K562 (cell line): ENCODE data around the gene FSTL4. TPM values are rescaled to one million over a fixed set of nuclear protein-coding genes. Genes with fewer than 3 reads are reported as not detected.

Experiments
- ATAC-seq: fragments of 200-7000 bp; cut with Tn5 transposase; 3 replicates; pipeline ENCODE4 v1.9.1; 2020; ENCODE audit warnings: moderate library complexity
- BruUV-seq: library from RNA; stranded (reverse); fragments of 400-500 nt; replicated peaks from 2 replicates; lab custom pipeline; 2021; lab: Mats Ljungman, UMichigan
- CTCF ChIA-PET: fragments of 300-600 bp; formaldehyde crosslinking; extraction: SDS; loops from one replicate; lab custom pipeline; 2021; ENCODE audit warnings: low intra/inter-chr PET ratio; lab: Yijun Ruan, JAX
- POLR2A ChIA-PET: fragments of 300-600, 350-650 bp; sonication (Branson Sonifier 250); formaldehyde crosslinking; extraction: SDS; loops from one replicate; lab custom pipeline; 2021; ENCODE audit warnings: antibody characterized with exemption, inconsistent platforms; lab: Yijun Ruan, JAX
- DNase-seq, 4 experiments: peaks; one replicate each; pipeline versions ENCODE4 v3.0.0 to v3.0.0-alpha.2; 2011 to 2018; ENCODE audit warnings: low spot score in 3 of 4, mixed read lengths in 3 of 4; ENCODE audit errors: extremely low read depth in 1 of 4
- FAIRE-seq: peaks from 2 replicates; lab custom pipeline; 2011; peaks lifted over from hg19 to GRCh38; lab: Jason Lieb, UNC
- H2AFZ ChIP-seq: 2 replicates; pipeline ENCODE4 v1.6.0; 2011; ENCODE audit warnings: low read depth, low read length, control low read depth, inconsistent platforms
- H3K27ac ChIP-seq: fragments of 200-600 bp; 3 replicates; pipeline ENCODE4 v1.8.0; 2011; ENCODE audit warnings: low read depth, mild to moderate bottlenecking, control low read depth, inconsistent platforms, low read length, moderate library complexity, mixed read lengths; ENCODE audit errors: extremely low read depth
- H3K27me3 ChIP-seq, 2 experiments: fragments of 300-600 bp in 1 of 2; 2 replicates in 1 of 2; 3 replicates in 1 of 2; pipeline versions ENCODE4 v1.6.0 to v1.8.0; 2011; ENCODE audit warnings: inconsistent platforms in 2 of 2, low read length in 2 of 2, mild to moderate bottlenecking in 1 of 2, mixed read lengths in 1 of 2, moderate library complexity in 1 of 2; ENCODE audit not compliant: control insufficient read depth in 2 of 2, insufficient read depth in 2 of 2
- H3K36me3 ChIP-seq: fragments of 300-600 bp; 3 replicates; pipeline ENCODE4 v1.8.0; 2011; ENCODE audit warnings: mild to moderate bottlenecking, low read length, inconsistent platforms; ENCODE audit not compliant: control insufficient read depth, insufficient read depth
- H3K4me1 ChIP-seq, 2 experiments: fragments of 200-600 bp in 1 of 2; replicated peaks in 1 of 2; 2 replicates in 1 of 2; 3 replicates in 1 of 2; pipeline versions ENCODE4 v1.5.1 to v1.8.0; 2011; ENCODE audit warnings: inconsistent platforms in 2 of 2, low read length in 2 of 2, mild to moderate bottlenecking in 1 of 2, mixed read lengths in 1 of 2, moderate library complexity in 1 of 2; ENCODE audit not compliant: control insufficient read depth in 2 of 2, insufficient read depth in 2 of 2
- H3K4me2 ChIP-seq: 2 replicates; pipeline ENCODE4 v1.6.1; 2011; ENCODE audit warnings: low read length, control low read depth, inconsistent platforms, mixed read lengths; ENCODE audit not compliant: insufficient read depth
- H3K4me3 ChIP-seq: fragments of 200-600 bp; sonication (generic), shearing (Covaris generic); 2 replicates; pipeline ENCODE4 v1.5.1; 2016; ENCODE audit warnings: control low read depth, inconsistent platforms
- H3K79me2 ChIP-seq: fragments of 200-600 bp; 3 replicates; pipeline ENCODE4 v1.8.0; 2011; ENCODE audit warnings: low read length, inconsistent platforms; ENCODE audit not compliant: control insufficient read depth, insufficient read depth
- H3K9ac ChIP-seq, 2 experiments: 2 replicates each; pipeline versions ENCODE4 v1.6.0 to v1.6.1; 2011; ENCODE audit warnings: low read depth in 2 of 2, low read length in 2 of 2, control low read depth in 1 of 2, inconsistent platforms in 1 of 2, mild to moderate bottlenecking in 1 of 2, mixed read lengths in 1 of 2; ENCODE audit not compliant: insufficient read depth in 1 of 2
- H3K9me1 ChIP-seq: one replicate; pipeline ENCODE4 v1.6.0; 2011; ENCODE audit warnings: inconsistent platforms, mild to moderate bottlenecking, low read length, moderate library complexity; ENCODE audit not compliant: control insufficient read depth, insufficient read depth
- H3K9me3 ChIP-seq: replicated peaks from 2 replicates; pipeline ENCODE4 v1.5.1; 2011; ENCODE audit warnings: low read depth, low read length, inconsistent platforms; ENCODE audit not compliant: control insufficient read depth, insufficient read depth
- H4K20me1 ChIP-seq: replicated peaks from 2 replicates; pipeline ENCODE4 v1.6.1; 2011; ENCODE audit warnings: low read length, inconsistent platforms, mixed read lengths; ENCODE audit not compliant: control insufficient read depth, insufficient read depth
- ERF ChIP-seq: fragments of 450-650 bp; formaldehyde crosslinking; IDR thresholded peaks from 2 replicates; pipeline ENCODE4 v1.4.0; 2020; ENCODE audit warnings: mild to moderate bottlenecking, mixed read lengths
- HDAC1 ChIP-seq, 2 experiments: fragments of 450-650 bp; IDR thresholded peaks; 2 replicates each; pipeline ENCODE4 v1.6.1; 2016 to 2017; ENCODE audit warnings: inconsistent platforms in 1 of 2, mild to moderate bottlenecking in 1 of 2, moderate library complexity in 1 of 2
- KLF1 ChIP-seq: fragments of 450-650 bp; IDR thresholded peaks from 2 replicates; pipeline ENCODE4 v1.6.1; 2016; ENCODE audit warnings: missing genetic modification characterization, missing compliant biosample characterization
- NCOA2 ChIP-seq, 2 experiments: fragments of 450-650 bp; IDR thresholded peaks; 2 replicates each; pipeline ENCODE4 v1.6.1; 2018; ENCODE audit warnings: mild to moderate bottlenecking in 2 of 2, moderate library complexity in 1 of 2; ENCODE audit not compliant: partially characterized antibody in 2 of 2
- ZNF146 ChIP-seq: IDR thresholded peaks from one replicate; pipeline ENCODE4 v1.6.1; 2018; ENCODE audit warnings: missing compliant biosample characterization; ENCODE audit not compliant: unreplicated experiment
- ZNF354B ChIP-seq: fragments of 250-450 bp; sonication (Bioruptor Pico); IDR thresholded peaks from 2 replicates; pipeline ENCODE4 v1.4.0; 2020
- ZNF740 ChIP-seq, 3 experiments: fragments of 200-800 bp in 1 of 3; sonication (Bioruptor generic) in 1 of 3; sonication (generic) in 1 of 3; formaldehyde crosslinking in 1 of 3; IDR thresholded peaks; 2 replicates each; pipeline versions ENCODE4 v1.6.1 to v1.8.0; 2016 to 2022; ENCODE audit warnings: mild to moderate bottlenecking in 2 of 3, missing compliant biosample characterization in 2 of 3, missing genetic modification characterization in 2 of 3, missing genetic modification reagents in 1 of 3
- WGBS: fragments of 100-300 bp; shearing (Covaris generic); methylation state at CpG from one replicate; pipeline ENCODE4 v1.1.6; 2016; ENCODE audit warnings: low coverage, mixed read lengths; ENCODE audit not compliant: insufficient coverage; ENCODE audit errors: missing lambda C conversion rate; 5-methylcytosine and 5-hydroxymethylcytosine counted together
- in situ Hi-C: fragments of 300-500 bp; cut with MboI; formaldehyde crosslinking; loops from 4 replicates; pipeline ENCODE4 v1.15.0; 2018; ENCODE audit warnings: inconsistent platforms, mixed read lengths
- intact Hi-C: fragments of 100-400 bp; cut with micrococcal nuclease; formaldehyde crosslinking; loops from 2 replicates; pipeline ENCODE4 v1.14.2; 2022
- polyA plus RNA-seq, 8 experiments: library from polyadenylated mRNA; depleted of rRNA in 4 of 8; stranded (reverse) in 5 of 8; unstranded in 3 of 8; fragments of >200 nt; fragmentation: Nextera tagmentation in 2 of 8; fragmentation: Illumina TruSeq in 1 of 8; extraction: Ambion mirVana in 2 of 8; extraction: Trizol in 1 of 8; gene quantifications; 2 replicates each; pipeline versions ENCODE4 v1.2.1 to v1.2.3, GENCODE V29; 2011 to 2014; ENCODE audit warnings: inconsistent platforms in 1 of 8, missing spikeins in 1 of 8
- total RNA-seq, 7 experiments: library from RNA; depleted of rRNA in 6 of 7; stranded (reverse); fragments of >200 nt in 6 of 7; fragmentation: Illumina TruSeq in 2 of 7; extraction: Trizol in 2 of 7; gene quantifications; 2 replicates each; pipeline versions ENCODE4 v1.2.1 to v1.2.3, GENCODE V29; 2011 to 2021; ENCODE audit warnings: low replicate concordance in 1 of 7

The FSTL4 gene
- total and polyA plus RNA-seq, 9 of the 15 experiments (the other 6 are each of a cell fraction or from before 2014, with no cell fraction given): 0.08 to 0.18 (median 0.10) TPM; not detected in 5

DNA sequence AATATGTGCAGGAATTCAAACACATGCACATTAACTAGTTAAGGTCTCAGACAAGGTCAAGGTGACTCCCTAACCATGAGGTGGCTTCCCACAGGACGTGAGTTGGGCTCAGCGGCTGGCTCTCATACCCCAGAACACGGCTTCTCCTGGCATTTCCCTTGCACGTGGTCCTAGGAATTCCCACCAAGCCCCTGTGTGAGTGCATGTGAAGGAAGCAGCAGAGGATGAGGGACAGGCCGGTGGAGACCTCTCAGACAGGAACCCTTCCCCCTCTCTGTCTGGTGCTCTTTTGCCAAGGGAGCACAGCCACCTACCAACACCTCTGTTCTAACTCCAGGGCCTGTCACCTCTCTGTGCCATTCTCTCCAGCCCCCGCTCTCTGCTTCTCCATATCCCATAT lies 271.0 kb downstream of the FSTL4 start:
- FAIRE-seq (no peak), DNase-seq (no peak), ATAC-seq (no peak)
- no peak overlapping the region for H3K4me3 ChIP-seq
- no peaks in the 10 kb centered on the region for H3K79me2 ChIP-seq
- H3K9ac ChIP-seq: no peak overlapping the region
- POLR2A ChIA-PET: no interaction called here
- H3K9me1 ChIP-seq: no peaks in the 10 kb centered on the region
- H2AFZ ChIP-seq: no peak overlapping the region
- H3K4me2 ChIP-seq: no peak overlapping the region
- in situ Hi-C loops (no loop called here), intact Hi-C loops (no loop called here)
- 1% methylated on average over 6 of the region's 6 CpGs for WGBS
- no peaks in the 10 kb centered on the region; the same call in 1 of the 2 replicates for H4K20me1 ChIP-seq
- TF ChIP-seq HDAC1 (IDR thresholded peaks at IDR 0.05): no peak
- TF ChIP-seq KLF1 (tag): no peak
- no peak for TF ChIP-seq ZNF146 (CRISPR knock-in tag)
- TF ChIP-seq ERF (CRISPR knock-in tag): no peak
- no peak for TF ChIP-seq ZNF354B (CRISPR knock-in tag)
- no peak for TF ChIP-seq NCOA2 (IDR thresholded peaks at IDR 0.05; ENCODE audit: partially characterized antibody in 2 of 2)
- TF ChIP-seq ZNF740 (CRISPR knock-in tag; IDR thresholded peaks at IDR 0.05): no peak
- no peak for TF ChIP-seq ZNF740 (tag; IDR thresholded peaks at IDR 0.05)
- no peaks in the 10 kb centered on the region for H3K4me1 ChIP-seq
- H3K9me3 ChIP-seq: no peaks in the 10 kb centered on the region
- H3K27me3 ChIP-seq: peaks cover 9 to 48% of the 10 kb centered on the region in 2 experiments; a peak in 4 of 5 replicates
- CTCF ChIA-PET: no interaction called here
- no TSS peak for BruUV-seq
- H3K27ac ChIP-seq: no peak overlapping the region
- H3K36me3 ChIP-seq: no peaks in the 10 kb centered on the region
